ENCODE results near the gene FBXW11. TPM values are rescaled to one million over a fixed set of nuclear protein-coding genes. Genes with fewer than 3 reads are reported as not detected.
A peak's percentile ranks its signal among the peaks of the same experiment; 100 is the strongest.

FBXW11 gene
- total RNA-seq, 1 experiment from 2014 or later, result 85.3 TPM

- no peak overlapping the region for H4K8ac ChIP-seq (replicated peaks; ENCODE audit: insufficient read length, low read depth, low read length)
- Mint-ChIP-seq H3K36me3 (ENCODE audit: insufficient read depth in 1 of 3, low read depth in 3 of 3) (peaks cover 2 to 24% (median 17%) of the 10 kb centered on the region in 3 experiments; a peak in 5 of 7 replicates), H3K4me3 (peak overlapping the region in 1 of 2 experiments; percentile 16; a peak in 1 of 5 replicates), H3K4me1 (peaks cover 87 to 90% of the 10 kb centered on the region in 2 experiments), H3K27ac (peak overlapping the region in 2 of 3 experiments; percentile 5 to 81; a peak in 3 of 7 replicates), H3K27me3 (ENCODE audit: low read depth) (no peaks in the 10 kb centered on the region), H3K9me3 (no peaks in the 10 kb centered on the region)
- no peak overlapping the region for H2BK20ac ChIP-seq (ENCODE audit: low read depth, low read length, poor library complexity, severe bottlenecking)
- H3K4ac ChIP-seq (ENCODE audit: low read depth, low read length), result no peak overlapping the region
- no peak overlapping the region for H3T11ph ChIP-seq (ENCODE audit: low read length)
- H3K4me1 ChIP-seq (ENCODE audit: insufficient read depth, low read length), result peaks cover 5% of the 10 kb centered on the region
- no peak overlapping the region for H3K18ac ChIP-seq (ENCODE audit: insufficient read length, low read depth, low read length)
- H3K23me2 ChIP-seq (ENCODE audit: insufficient read length, low read depth, low read length, poor library complexity, severe bottlenecking), result peaks cover 2% of the 10 kb centered on the region
- WGBS (ENCODE audit: extremely low coverage, insufficient read length, low lambda C conversion rate), result no CpG with 5 or more reads among the region's 5 CpGs
- DNase-seq, result no peak
- H3K79me2 ChIP-seq (ENCODE audit: insufficient read depth, low read length), result peaks cover 81% of the 10 kb centered on the region; the same call in 1 of the 2 replicates
- H4K20me1 ChIP-seq (ENCODE audit: control insufficient read depth, insufficient read depth, insufficient read length), result no peaks in the 10 kb centered on the region
- H2AK5ac ChIP-seq (ENCODE audit: insufficient read length, low read length), result no peak overlapping the region
- H3K9me3 ChIP-seq (ENCODE audit: control insufficient read depth, low read depth, low read length), result no peaks in the 10 kb centered on the region
- peak overlapping the region; percentile 2 for H3K4me2 ChIP-seq (ENCODE audit: insufficient read depth, insufficient read length, low read length)
- H2BK15ac ChIP-seq (ENCODE audit: low read depth, low read length), result no peak overlapping the region
- no peak overlapping the region for H4K5ac ChIP-seq (ENCODE audit: insufficient read length, low read depth, low read length)
- no peak overlapping the region for H3K56ac ChIP-seq (ENCODE audit: insufficient read length, low read depth, low read length)
- H3K9ac ChIP-seq (ENCODE audit: extremely low read depth, insufficient read length, low read length), result no peak overlapping the region
- no peak overlapping the region for H4K91ac ChIP-seq (ENCODE audit: insufficient read length, low read depth, low read length)
- H3K27me3 ChIP-seq (ENCODE audit: insufficient read depth, low read length), result no peaks in the 10 kb centered on the region
- no peak overlapping the region for H2BK5ac ChIP-seq (ENCODE audit: insufficient read length, low read length)
- H2BK120ac ChIP-seq (ENCODE audit: low read depth, low read length, poor library complexity, severe bottlenecking), result no peak overlapping the region
- no peak overlapping the region for H2BK12ac ChIP-seq (ENCODE audit: insufficient read length, low read depth, low read length)
- no peak overlapping the region for H3K23ac ChIP-seq (ENCODE audit: insufficient read length, low read depth, low read length)
- TF ChIP-seq CTCF (conservative IDR thresholded peaks at IDR 0.05), result no peak
- no peak overlapping the region for H2AFZ ChIP-seq (ENCODE audit: low read length)
- no peak overlapping the region for H3K27ac ChIP-seq (ENCODE audit: insufficient read length, low read depth, low read length)
- H3K14ac ChIP-seq (ENCODE audit: insufficient read depth, low read length), result no peak overlapping the region
- peaks cover 3% of the 10 kb centered on the region for H3K79me1 ChIP-seq (ENCODE audit: insufficient read depth, low read depth, low read length, poor library complexity, severe bottlenecking)
These were observed 6.6 kb downstream of the FBXW11 start for GRCh38 chr5:171999877-172000276.
